Activated CD8-positive, alpha-beta T cell treated with anti-CD3 and anti-CD28 coated beads for 36 hours (primary cell): Measurements from ENCODE around the gene CATSPER4. TPM values are rescaled to one million over a fixed set of nuclear protein-coding genes. Genes with fewer than 3 reads are reported as not detected.

ENCODE experiments used
- ATAC-seq: fragments of 200-7000 bp; cut with Tn5 transposase; one replicate; pipeline ENCODE4 v1.10.0; 2021; ENCODE audit warnings: mild to moderate bottlenecking, moderate library complexity
- CTCF ChIA-PET: fragments of 350-600 bp; sonication (Branson Sonifier 250); formaldehyde crosslinking; loops from one replicate; lab custom pipeline; 2021; ENCODE audit warnings: antibody characterized with exemption; lab: Charles Lee
- POLR2A ChIA-PET: fragments of 350-600 bp; sonication (Branson Sonifier 250); formaldehyde crosslinking; loops from one replicate; lab custom pipeline; 2021; ENCODE audit warnings: antibody characterized with exemption; lab: Charles Lee
- DNase-seq: peaks from one replicate; pipeline ENCODE4 v3.0.0-alpha.2; 2020
- H3K27ac Mint-ChIP-seq: one replicate; pipeline ENCODE4 v1.8.0; 2021; ENCODE audit warnings: mild to moderate bottlenecking, mixed read lengths
- H3K27me3 Mint-ChIP-seq: one replicate; pipeline ENCODE4 v1.8.0; 2021; ENCODE audit warnings: mixed read lengths
- H3K36me3 Mint-ChIP-seq: one replicate; pipeline ENCODE4 v1.8.0; 2021; ENCODE audit warnings: low read depth, mixed read lengths
- H3K4me1 Mint-ChIP-seq: one replicate; pipeline ENCODE4 v1.8.0; 2021; ENCODE audit warnings: low read depth, mixed read lengths
- H3K4me3 Mint-ChIP-seq: one replicate; pipeline ENCODE4 v1.8.0; 2021; ENCODE audit warnings: mild to moderate bottlenecking, moderate library complexity, mixed read lengths
- H3K9me3 Mint-ChIP-seq: one replicate; pipeline ENCODE4 v1.8.0; 2021; ENCODE audit warnings: mixed read lengths
- CTCF ChIP-seq: fragments of 200-600 bp; IDR thresholded peaks from one replicate; pipeline ENCODE4 v1.8.0; 2022; ENCODE audit warnings: antibody characterized with exemption, mild to moderate bottlenecking
- intact Hi-C: fragments of 100-400 bp; cut with micrococcal nuclease; formaldehyde crosslinking; loops from one replicate; pipeline ENCODE4 v1.10.0; 2022
- total RNA-seq, 2 experiments: library from RNA; stranded (reverse); gene quantifications; one replicate each; pipeline ENCODE4 v1.2.3, GENCODE V29; 2021

CATSPER4 gene
- total RNA-seq, 2 experiments from 2014 or later = not detected

GRCh38 chr1:26156285-26157038, 33.9 kb upstream of the CATSPER4 start:
- POLR2A ChIA-PET = interaction anchor here (1.1 to 1.2 kb wide), 4 partner anchors 9 to 97 kb away, joined by 3 read pairs; no protein-coding TSS in a partner anchor
- H3K27ac Mint-ChIP-seq = no peak overlapping the region
- H3K36me3 Mint-ChIP-seq = no peaks in the 10 kb centered on the region
- no peak overlapping the region for H3K4me3 Mint-ChIP-seq
- DNase-seq = no peak
- peaks cover 3% of the 10 kb centered on the region for H3K4me1 Mint-ChIP-seq
- ATAC-seq = peak; percentile 39
- H3K27me3 Mint-ChIP-seq = peaks cover 25% of the 10 kb centered on the region
- H3K9me3 Mint-ChIP-seq = no peaks in the 10 kb centered on the region
- CTCF ChIA-PET = interaction anchor here (0.8 to 3.1 kb wide), 9 partner anchors 9 to 207 kb away, joined by 3 to 25 read pairs (median 3); partner anchors contain the start of gene ZNF593
- intact Hi-C loops = no loop called here
- TF ChIP-seq CTCF = no peak

- H3K9me3 Mint-ChIP-seq = no peaks in the 10 kb centered on the region
- no peak overlapping the region for H3K27ac Mint-ChIP-seq
- peaks cover 7% of the 10 kb centered on the region for H3K4me1 Mint-ChIP-seq
- no peak overlapping the region for H3K4me3 Mint-ChIP-seq
- intact Hi-C loops = no loop called here
- DNase-seq = no peak
- ChIA-PET CTCF (interaction anchor here (0.8 to 3.1 kb wide), 2 partner anchors 11 to 13 kb away, joined by 3 to 25 read pairs; partner anchors contain the start of gene ZNF593), POLR2A (interaction anchor here (1.4 to 2.0 kb wide), 2 partner anchors 12 to 35 kb away, joined by 4 read pairs; partner anchors contain the start of gene ZNF593)
- H3K27me3 Mint-ChIP-seq = peaks cover 32% of the 10 kb centered on the region
- TF ChIP-seq CTCF = no peak
- no peaks in the 10 kb centered on the region for H3K36me3 Mint-ChIP-seq
- ATAC-seq = no peak
Observed at GRCh38 chr1:26158271-26158907, 32.0 kb upstream of the CATSPER4 start.

GRCh38 chr1:26158908-26159742, 31.3 kb upstream of the CATSPER4 start, which contains the start of gene FAM110D:
FAM110D (plus strand) TSS chr1:26159079; CDS start chr1:26161292, 2,213 bp downstream.
- ATAC-seq (no peak), DNase-seq (no peak)
- Mint-ChIP-seq H3K27me3 (peaks cover 37% of the 10 kb centered on the region), H3K9me3 (no peaks in the 10 kb centered on the region), H3K27ac (no peak within 1 kb of the TSS), H3K4me1 (peaks cover 7% of the 10 kb centered on the region), H3K36me3 (no peaks in the 10 kb centered on the region), H3K4me3 (no peak within 1 kb of the TSS)
- TF ChIP-seq CTCF = no peak
- ChIA-PET CTCF (no interaction called here), POLR2A (interaction anchor here (1.4 to 2.0 kb wide), 2 partner anchors 11 to 36 kb away, joined by 4 read pairs; partner anchors contain the start of gene ZNF593)
- intact Hi-C loops = no loop called here

GRCh38 chr1:26159743-26160039, 30.7 kb upstream of the CATSPER4 start:
- ChIA-PET CTCF (no interaction called here), POLR2A (no interaction called here)
- no peak overlapping the region for H3K4me3 Mint-ChIP-seq
- no peaks in the 10 kb centered on the region for H3K9me3 Mint-ChIP-seq
- DNase-seq (no peak), ATAC-seq (no peak)
- TF ChIP-seq CTCF = no peak
- H3K27ac Mint-ChIP-seq = no peak overlapping the region
- intact Hi-C loops = loop anchor here (5.0 kb wide), 1 partner anchor 73 kb away; the partner anchor contains the start of gene CEP85
- peaks cover 8% of the 10 kb centered on the region for H3K4me1 Mint-ChIP-seq
- no peaks in the 10 kb centered on the region for H3K36me3 Mint-ChIP-seq
- H3K27me3 Mint-ChIP-seq = peaks cover 37% of the 10 kb centered on the region
